ENCODE data around the gene MAGEB10.
"Not testable (repeated sequence)": the region's sequence is repeated elsewhere in the genome, so short reads cannot be mapped to it uniquely, and the experiment has no call there.

The MAGEB10 gene, protein sequence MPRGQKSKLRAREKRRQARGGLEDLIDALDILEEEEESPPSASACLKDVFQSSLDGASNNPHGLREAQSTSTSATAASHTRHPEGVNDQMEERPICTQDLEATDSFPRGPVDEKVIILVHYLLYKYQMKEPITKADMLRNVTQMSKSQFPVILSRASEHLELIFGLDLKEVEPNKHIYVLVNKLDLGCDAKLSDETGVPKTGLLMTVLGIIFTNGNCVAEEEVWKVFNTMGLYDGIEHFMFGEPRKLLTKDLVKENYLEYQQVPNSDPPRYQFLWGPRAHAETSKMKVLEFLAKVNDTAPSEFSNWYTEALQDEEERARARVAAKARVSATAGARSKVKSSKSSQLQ

DNA sequence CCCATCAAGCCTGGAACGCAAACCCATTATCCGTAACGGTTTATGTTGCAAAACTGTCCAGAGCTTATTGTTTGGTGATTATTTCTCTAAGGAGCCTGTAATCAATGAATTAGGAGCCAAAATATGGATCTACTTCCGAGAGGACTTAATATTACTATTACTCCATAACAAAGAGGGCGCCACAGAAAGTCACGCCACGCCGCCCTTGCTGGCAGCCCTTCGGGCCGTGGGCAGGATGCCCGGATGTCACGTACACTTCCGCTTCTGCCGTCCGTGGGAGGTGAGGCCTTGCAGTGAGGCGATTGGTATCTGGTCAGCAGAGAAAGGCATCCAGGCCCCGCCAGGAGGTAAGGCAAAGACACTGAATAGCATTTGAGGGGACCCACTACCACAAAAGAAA is at the start of gene MAGEB10:
MAGEB10 (plus strand) TSS at position 301 of the 400 bp plus-strand sequence. CDS start 13,317 bp downstream, outside the sequence.
- DNase-seq: no peak

DNA sequence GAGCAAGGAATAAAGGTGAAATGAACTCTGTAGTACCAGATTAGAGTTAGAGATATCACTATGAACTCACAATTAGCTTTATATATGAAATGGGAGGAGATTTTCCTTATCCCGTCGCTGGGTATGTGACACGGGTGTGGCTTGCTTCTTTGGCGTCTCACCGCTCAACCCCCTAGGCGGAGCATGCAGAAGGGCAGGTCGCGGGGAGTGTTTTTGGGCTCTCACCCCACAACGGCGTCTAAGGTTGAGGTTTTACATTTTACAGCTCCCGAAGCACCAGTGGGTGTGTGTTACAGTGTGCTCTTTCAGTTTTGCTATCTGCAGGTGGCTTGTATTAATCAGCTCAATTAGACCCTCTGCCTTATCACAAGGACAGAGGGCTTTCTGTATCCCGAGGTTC is 42.1 kb upstream of the MAGEB10 start:
- DNase-seq: no peak

DNA sequence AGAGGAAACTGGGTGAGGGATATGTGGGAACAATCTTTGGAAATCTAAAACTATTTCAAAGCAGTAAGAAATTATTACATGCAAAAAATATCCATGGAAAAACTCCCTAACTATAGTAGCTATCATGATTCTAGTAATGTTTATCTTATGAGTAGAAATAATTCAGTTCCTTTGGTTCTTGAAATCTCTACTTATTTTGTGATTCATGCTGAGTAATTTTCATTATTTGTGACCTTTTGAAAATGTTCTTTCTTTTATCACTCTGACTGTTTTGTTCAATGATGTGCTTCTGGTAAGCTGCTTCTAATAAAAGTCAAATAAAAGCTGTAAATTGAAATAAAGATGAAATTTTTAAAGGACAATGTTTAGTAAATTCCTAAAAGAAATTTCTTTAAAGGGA is 40.4 kb upstream of the MAGEB10 start:
- no peak for DNase-seq

DNA sequence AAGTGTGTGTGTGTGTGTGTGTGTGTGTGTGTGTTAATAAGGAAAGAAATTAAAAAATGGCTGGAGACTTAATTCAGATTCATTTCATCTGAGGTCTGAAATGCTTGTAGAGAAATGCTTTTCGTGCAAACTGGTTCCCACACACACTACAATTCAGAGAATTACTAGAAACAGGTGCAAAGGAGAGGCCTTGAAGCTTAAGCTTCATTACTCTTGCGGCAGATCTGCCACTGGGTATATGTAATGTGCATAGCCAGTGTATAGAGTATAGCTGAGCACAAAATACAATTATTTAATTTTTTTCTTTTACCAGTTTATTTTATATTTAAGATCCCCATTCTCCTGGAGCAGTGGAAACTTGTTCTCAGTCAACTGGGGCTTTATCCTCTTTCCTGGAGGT is 31.8 kb upstream of the MAGEB10 start:
- no peak for DNase-seq

DNA sequence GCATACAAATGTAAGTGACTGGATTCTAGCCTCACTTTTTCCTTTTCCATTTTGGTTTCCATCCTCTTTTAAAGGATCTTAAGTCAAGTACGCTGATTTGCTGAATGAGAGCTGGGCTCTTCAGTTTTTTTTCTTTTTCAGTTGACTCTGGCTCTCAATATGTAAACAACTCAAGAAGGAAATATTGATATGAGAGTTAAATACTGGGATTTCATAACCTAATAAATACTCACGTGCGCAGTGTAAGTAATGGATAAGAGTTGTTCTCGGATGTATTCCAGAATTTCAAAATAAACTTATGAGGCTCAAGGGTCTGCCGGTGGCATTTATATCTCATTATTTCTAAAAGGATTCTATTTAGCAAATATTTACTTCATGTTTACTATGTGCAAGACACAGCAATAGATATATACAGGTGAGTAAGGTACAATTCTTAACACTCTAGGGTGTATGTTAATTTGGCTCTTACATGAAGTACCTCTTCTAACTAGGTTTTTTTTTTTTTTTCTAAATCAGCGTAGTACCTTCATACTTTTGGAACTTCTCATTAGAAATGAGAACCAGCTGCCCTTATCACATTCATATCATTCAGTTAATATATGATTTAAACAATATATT is 11.0 kb upstream of the MAGEB10 start:
- no peak for DNase-seq

DNA sequence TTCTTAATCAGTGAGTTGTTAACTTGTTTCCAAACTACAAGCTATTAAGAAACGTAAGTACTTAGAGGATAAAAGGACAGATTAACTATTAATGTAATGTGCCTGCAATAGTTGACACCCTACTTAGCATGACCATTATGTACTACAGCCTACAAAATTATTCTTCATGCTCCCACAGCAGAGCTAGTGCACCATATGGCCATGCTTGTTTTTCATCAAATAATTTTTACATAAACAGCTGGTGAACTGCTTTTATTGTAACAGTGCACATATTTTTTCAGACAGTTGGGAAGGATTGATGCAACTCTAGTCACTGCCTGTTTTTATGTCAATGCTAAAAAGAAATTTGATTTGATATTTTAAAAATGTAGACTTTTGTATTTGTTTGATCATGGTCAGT is 10.2 kb upstream of the MAGEB10 start:
- DNase-seq: no peak

DNA sequence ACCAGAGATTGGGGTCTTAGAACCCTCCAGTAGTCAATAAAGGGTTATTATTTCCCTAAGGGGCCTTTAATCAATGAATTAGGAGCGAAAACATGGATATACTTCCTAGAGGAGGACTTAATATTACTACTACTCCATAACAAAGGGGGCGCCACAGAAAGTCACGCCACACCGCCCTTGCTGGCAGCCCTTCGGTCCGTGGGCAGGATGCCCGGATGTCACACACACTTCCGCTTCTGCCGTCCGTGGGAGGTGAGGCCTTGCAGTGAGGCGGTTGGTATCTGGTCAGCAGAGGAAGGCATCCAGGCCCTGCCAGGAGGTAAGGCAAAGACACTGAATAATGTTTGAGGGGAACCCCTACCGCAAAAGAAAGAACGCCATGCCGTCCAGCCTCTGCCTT is 436 bp downstream of the MAGEB10 start:
- DNase-seq: no peak

DNA sequence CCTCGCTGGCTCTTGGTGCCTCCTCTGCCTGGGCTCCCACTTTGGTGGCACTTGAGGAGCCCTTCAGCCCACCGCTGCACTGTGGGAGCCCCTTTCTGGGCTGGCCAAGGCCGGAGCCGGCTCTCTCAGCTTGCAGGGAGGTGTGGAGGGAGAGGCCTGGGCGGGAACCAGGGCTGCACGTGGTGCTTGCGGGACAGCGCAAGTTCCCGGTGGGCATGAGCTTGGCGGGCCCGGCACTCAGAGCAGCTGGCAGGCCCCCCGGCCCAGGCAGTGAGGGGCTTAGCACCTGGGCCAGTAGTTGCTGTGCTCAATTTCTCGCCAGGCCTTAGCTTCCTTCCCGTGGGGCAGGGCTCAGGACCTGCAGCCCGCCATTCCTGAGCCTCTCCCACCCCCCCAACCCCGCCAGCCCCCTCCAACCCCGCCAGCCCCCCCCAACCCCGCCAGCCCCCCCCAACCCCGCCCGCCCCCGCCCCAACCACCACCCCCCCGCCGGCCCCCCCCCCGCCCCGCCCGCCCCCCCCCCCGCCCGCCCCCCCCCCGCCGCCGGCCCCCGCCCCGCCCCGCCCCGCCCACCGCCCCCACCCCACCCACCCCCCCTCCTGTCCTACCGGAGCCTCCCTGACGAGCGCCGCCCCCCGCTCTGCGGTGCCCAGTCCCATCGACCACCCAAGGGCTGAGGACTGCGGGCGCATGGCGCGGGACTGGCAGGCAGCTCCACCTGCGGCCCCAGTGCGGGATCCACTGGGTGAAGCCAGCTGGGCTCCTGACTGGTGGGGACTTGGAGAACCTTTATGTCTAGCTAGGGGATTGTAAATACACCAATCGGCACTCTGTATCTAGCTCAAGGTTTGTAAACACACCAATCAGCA is 1.4 kb downstream of the MAGEB10 start:
- not testable (repeated sequence) for DNase-seq

DNA sequence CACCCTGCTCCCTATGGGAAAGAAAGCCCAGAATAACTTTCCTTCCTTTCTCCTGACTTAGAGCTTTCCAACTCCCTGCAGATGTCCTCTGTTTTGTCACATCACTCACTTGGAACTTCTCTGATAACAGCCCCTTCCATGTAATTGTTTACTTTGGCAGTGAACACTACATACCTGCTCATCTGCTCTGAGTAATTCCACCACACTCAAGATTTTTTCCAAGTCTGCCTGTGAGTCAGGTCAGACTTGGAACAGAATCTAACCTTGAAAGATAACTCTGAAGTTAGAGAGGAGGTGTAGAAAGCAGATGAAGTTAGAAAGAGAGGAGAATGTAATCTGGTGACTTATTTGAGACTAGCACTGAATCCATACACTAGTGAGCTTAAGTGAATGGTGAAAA is 7.4 kb downstream of the MAGEB10 start:
- no peak for DNase-seq

DNA sequence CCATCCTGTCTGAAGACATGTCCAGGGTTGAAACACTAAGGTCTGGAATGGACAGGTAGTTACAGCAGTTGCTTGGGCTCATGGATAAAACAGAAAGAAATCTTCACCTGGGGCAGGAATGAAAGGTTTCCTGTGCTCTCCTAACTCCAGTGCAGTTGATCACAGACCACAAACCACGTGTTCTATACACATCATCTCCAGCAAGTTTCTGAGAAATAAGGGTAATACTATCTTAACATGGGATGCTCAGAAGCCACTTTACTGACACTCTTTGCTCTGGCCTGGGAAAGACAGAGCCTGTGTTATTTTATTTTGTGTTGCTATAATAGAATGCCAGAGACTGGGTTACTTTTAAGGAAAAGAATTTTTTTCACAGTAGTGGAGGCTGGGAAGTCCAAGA is 16.0 kb downstream of the MAGEB10 start:
- DNase-seq: no peak

DNA sequence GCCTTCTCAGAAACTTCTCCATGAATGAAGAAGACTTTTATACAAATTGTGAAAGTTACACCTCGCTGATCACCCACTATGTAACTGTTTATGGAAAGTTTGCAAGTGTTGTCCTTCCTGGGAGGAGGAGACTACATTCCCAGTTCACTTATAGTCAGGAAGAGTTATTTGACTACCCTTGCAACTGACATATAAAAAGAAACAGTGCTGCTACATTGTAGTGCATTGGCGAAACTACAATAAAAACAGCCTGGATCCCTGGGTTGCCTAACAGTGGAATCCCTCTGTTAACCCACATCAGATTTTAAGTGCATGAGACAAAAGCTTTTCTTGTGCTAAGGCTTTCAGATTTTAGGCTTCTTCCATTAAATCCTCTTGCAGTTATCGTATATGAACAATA is 30.4 kb downstream of the MAGEB10 start:
- DNase-seq: no peak

DNA sequence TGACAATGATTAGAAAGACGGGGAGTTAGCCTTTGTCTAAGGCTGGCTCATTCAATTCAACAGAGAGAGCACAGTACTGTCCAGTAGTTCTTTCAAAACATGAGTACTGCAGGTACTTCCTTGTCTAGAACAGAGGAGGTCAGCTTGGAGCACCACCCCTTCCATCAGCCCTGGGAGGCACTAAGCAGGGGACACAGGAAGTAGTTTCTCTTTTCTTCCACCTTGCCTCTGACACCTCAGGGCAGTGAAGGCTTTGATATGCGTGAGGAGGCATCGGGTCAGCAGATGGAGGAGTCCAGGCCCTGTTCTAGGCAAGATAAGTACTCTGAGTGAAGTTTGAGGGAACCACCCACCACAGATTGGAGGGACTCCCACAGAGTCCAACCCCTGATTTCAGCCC is 33.1 kb downstream of the MAGEB10 start:
- DNase-seq: no peak

DNA sequence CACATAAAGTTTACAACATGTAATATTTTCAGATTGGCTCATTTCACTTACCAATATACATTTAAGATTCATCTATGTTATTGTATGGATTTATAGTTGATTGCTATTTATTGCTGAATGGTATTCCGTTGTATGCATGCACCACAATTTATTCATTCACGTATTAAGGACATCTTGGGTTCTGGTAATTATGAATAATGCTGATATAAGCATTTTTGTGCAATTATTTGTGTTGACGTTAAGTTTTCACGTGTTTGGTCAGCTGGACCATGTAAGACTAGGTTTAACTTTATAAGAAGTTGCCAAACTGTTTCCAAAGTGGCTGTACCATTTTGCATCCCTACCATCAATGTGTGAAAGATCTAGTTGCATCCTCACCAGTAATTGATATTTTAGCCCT is 35.1 kb downstream of the MAGEB10 start:
- no peak for DNase-seq

DNA sequence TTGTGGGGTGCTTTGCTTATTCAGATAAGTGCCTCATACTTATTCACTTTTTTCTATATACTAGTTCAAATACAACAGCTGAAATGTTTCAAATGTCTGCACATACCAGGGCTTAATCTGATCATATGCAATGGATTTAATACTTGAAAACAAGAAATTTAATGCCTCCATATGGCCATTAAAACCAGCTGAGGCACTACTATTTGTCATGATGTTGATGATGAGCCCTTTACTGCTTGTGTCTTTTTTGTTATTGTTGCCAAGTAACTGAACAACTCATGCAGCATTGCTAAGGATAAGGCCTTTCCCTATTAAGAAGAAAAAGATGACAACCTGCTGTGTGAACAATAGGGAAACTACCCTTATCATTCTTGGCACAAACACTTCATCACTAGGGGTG is 52.5 kb downstream of the MAGEB10 start:
- DNase-seq: no peak

DNA sequence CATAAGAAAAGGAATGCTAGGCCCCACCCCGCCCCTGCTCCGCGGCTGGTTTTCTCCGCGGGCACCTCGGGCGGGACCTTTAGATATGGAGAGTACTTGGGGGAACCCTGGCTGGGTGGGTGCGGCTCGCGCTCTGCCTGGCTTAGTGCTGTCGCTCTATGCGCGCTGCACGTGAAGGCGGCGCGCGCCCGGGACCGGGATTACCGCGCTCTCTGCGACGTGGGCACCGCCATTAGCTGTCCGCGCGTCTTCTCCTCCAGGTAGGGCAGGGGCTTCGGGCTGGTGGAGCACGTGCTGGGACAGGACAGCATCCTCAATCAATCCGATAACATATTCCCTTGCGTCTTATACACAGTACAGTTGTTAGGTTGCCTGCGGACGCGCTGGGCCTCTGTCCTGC is 56.0 kb downstream of the MAGEB10 start:
- DNase-seq: no peak
